A673 (cell line): Measurements from ENCODE around the gene AGR3. TPM values are rescaled to one million over a fixed set of nuclear protein-coding genes. Genes with fewer than 3 reads are reported as not detected.

Source experiments
- BruUV-seq: library from RNA; stranded (reverse); fragments of 400-500 nt; replicated peaks from 2 replicates; lab custom pipeline; 2021; lab: Mats Ljungman, UMichigan
- CTCF ChIA-PET: fragments of 300-600 bp; sonication (Branson Sonifier 250); formaldehyde crosslinking; loops from one replicate; lab custom pipeline; 2022; ENCODE audit warnings: antibody characterized with exemption; lab: Charles Lee
- POLR2A ChIA-PET: fragments of 300-600 bp; sonication (Branson Sonifier 250); formaldehyde crosslinking; loops from one replicate; lab custom pipeline; 2022; ENCODE audit warnings: antibody characterized with exemption; ENCODE audit not compliant: low non-redundant PET; lab: Charles Lee
- DNase-seq: peaks from one replicate; pipeline ENCODE4 v3.0.0-alpha.2; 2015; ENCODE audit warnings: low spot score
- H3K27ac ChIP-seq: fragments of 200-600 bp; sonication (generic); 2 replicates; pipeline ENCODE4 v1.5.1; 2016; ENCODE audit warnings: mixed run types, low read depth, mild to moderate bottlenecking, mixed read lengths, antibody characterized with exemption, low read length; ENCODE audit not compliant: poor library complexity, severe bottlenecking
- H3K27me3 ChIP-seq: fragments of 200-600 bp; sonication (generic); replicated peaks from 2 replicates; pipeline ENCODE4 v1.6.1; 2017; ENCODE audit warnings: mixed run types, low read depth, mild to moderate bottlenecking, mixed read lengths, antibody characterized with exemption, low read length; ENCODE audit not compliant: insufficient read depth, poor library complexity
- H3K36me3 ChIP-seq: fragments of 200-600 bp; sonication (generic); 2 replicates; pipeline ENCODE4 v1.6.1; 2016; ENCODE audit warnings: mixed run types, mild to moderate bottlenecking, mixed read lengths, antibody characterized with exemption, low read length; ENCODE audit not compliant: insufficient read depth, poor library complexity, severe bottlenecking
- H3K4me1 ChIP-seq: fragments of 200-600 bp; sonication (generic); 2 replicates; pipeline ENCODE4 v1.6.1; 2017; ENCODE audit warnings: mixed run types, mild to moderate bottlenecking, mixed read lengths, antibody characterized with exemption, low read length; ENCODE audit not compliant: insufficient read depth, poor library complexity, severe bottlenecking
- H3K4me3 ChIP-seq: fragments of 200-600 bp; sonication (generic); 2 replicates; pipeline ENCODE4 v1.5.1; 2016; ENCODE audit warnings: low read depth, mixed run types, mild to moderate bottlenecking, mixed read lengths, low read length; ENCODE audit not compliant: poor library complexity, severe bottlenecking
- H3K9me3 ChIP-seq: fragments of 200-600 bp; sonication (generic); 2 replicates; pipeline ENCODE4 v1.6.1; 2016; ENCODE audit warnings: mixed run types, low read depth, mild to moderate bottlenecking, mixed read lengths, antibody characterized with exemption, low read length; ENCODE audit not compliant: poor library complexity, severe bottlenecking
- CTCF ChIP-seq: fragments of 300-800, 200-600 bp; sonication (generic); conservative IDR thresholded peaks from 2 replicates; pipeline ENCODE4 v1.5.1; 2017; ENCODE audit warnings: low read depth, mild to moderate bottlenecking, antibody characterized with exemption, low read length, moderate library complexity, mixed read lengths
- EZH2 ChIP-seq: fragments of 200-600 bp; sonication (generic); IDR thresholded peaks from 2 replicates; pipeline ENCODE4 v1.6.1; 2017; ENCODE audit warnings: borderline replicate concordance, low read depth, mild to moderate bottlenecking, mixed read lengths, antibody characterized with exemption, low read length; ENCODE audit not compliant: poor library complexity, severe bottlenecking
- intact Hi-C: fragments of 100-400 bp; cut with micrococcal nuclease; formaldehyde crosslinking; loops from one replicate; pipeline ENCODE4 v1.10.0; 2022; ENCODE audit not compliant: unreplicated experiment
- total RNA-seq: library from RNA; stranded (reverse); gene quantifications from 2 replicates; pipeline ENCODE4 v1.2.3, GENCODE V29; 2021

AGR3 gene
- total RNA-seq, 1 experiment from 2014 or later, result not detected

- H3K9me3 ChIP-seq, result no peaks in the 10 kb centered on the region
- TF ChIP-seq CTCF (no peak), EZH2 (no peak)
- no peaks in the 10 kb centered on the region for H3K27me3 ChIP-seq
- peaks cover 22% of the 10 kb centered on the region for H3K4me1 ChIP-seq
- no peaks in the 10 kb centered on the region for H3K36me3 ChIP-seq
- H3K4me3 ChIP-seq, result no peak overlapping the region
- intact Hi-C loops, result loop anchor here (10.0 kb wide), 1 partner anchor 378 kb away; no protein-coding TSS in a partner anchor
- no TSS peak for BruUV-seq
- no peak overlapping the region for H3K27ac ChIP-seq
- no peak for DNase-seq
- ChIA-PET CTCF (no interaction called here), POLR2A (no interaction called here)
Measured at GRCh38 chr7:16926861-16927260, 45.1 kb upstream of the AGR3 start.

GRCh38 chr7:16926283-16926682 is 44.5 kb upstream of the AGR3 start:
- CTCF ChIA-PET, result interaction anchor here (0.6 kb wide), 2 partner anchors 57 to 372 kb away, joined by 3 to 4 read pairs; no protein-coding TSS in a partner anchor
- Histone ChIP-seq H3K9me3 (no peaks in the 10 kb centered on the region), H3K36me3 (no peaks in the 10 kb centered on the region), H3K4me1 (peaks cover 28% of the 10 kb centered on the region), H3K27ac (no peak overlapping the region), H3K4me3 (no peak overlapping the region), H3K27me3 (no peaks in the 10 kb centered on the region)
- intact Hi-C loops, result loop anchor here (10.0 kb wide), 1 partner anchor 379 kb away; no protein-coding TSS in a partner anchor
- DNase-seq, result peak; percentile 72
- POLR2A ChIA-PET, result no interaction called here
- no peak for TF ChIP-seq EZH2
- peak; percentile 85 for TF ChIP-seq CTCF
- BruUV-seq, result no TSS peak

GRCh38 chr7:16925609-16926008 is 43.8 kb upstream of the AGR3 start:
- no peak for DNase-seq
- BruUV-seq, result no TSS peak
- H3K4me1 ChIP-seq, result peaks cover 35% of the 10 kb centered on the region
- TF ChIP-seq CTCF (no peak), EZH2 (no peak)
- no peak overlapping the region for H3K27ac ChIP-seq
- no peaks in the 10 kb centered on the region for H3K27me3 ChIP-seq
- H3K4me3 ChIP-seq, result no peak overlapping the region
- ChIA-PET POLR2A (no interaction called here), CTCF (interaction anchor here (0.6 kb wide), 2 partner anchors 57 to 372 kb away, joined by 3 to 4 read pairs; no protein-coding TSS in a partner anchor)
- no peaks in the 10 kb centered on the region for H3K9me3 ChIP-seq
- intact Hi-C loops, result loop anchor here (10.0 kb wide), 1 partner anchor 379 kb away; no protein-coding TSS in a partner anchor
- H3K36me3 ChIP-seq, result no peaks in the 10 kb centered on the region
